ENCODE measurements around the gene POLH. TPM values are rescaled to one million over a fixed set of nuclear protein-coding genes. Genes with fewer than 3 reads are reported as not detected.
A peak's percentile ranks its signal among the peaks of the same experiment; 100 is the strongest.

The POLH gene
- total and polyA plus RNA-seq, 4 donors: 9.5 to 18.0 (median 11.9) TPM

- Histone ChIP-seq H3K27me3 (ENCODE audit: control insufficient read depth, insufficient read depth, low read length) (no peaks in the 10 kb centered on the region), H3K36me3 (ENCODE audit: control insufficient read depth, insufficient read depth, low read length) (peaks cover 11% of the 10 kb centered on the region), H3K4me1 (ENCODE audit: control insufficient read depth, insufficient read depth, low read length) (no peaks in the 10 kb centered on the region), H3K9me3 (ENCODE audit: control insufficient read depth, insufficient read depth, low read length) (no peaks in the 10 kb centered on the region), H3K27ac (ENCODE audit: low read depth, low read length) (no peak overlapping the region), H3K4me3 (ENCODE audit: low read depth, low read length) (no peak overlapping the region)
- WGBS (ENCODE audit: insufficient coverage): no CpG with 5 or more reads among the region's 1 CpG
- DNase-seq (ENCODE audit: low read depth in 4 of 6, low spot score in 6 of 6): no peak
Measured at GRCh38 chr6:43593938-43594337, 18.0 kb downstream of the POLH start.

- 100% methylated on average over 1 of the region's 2 CpGs for WGBS (ENCODE audit: insufficient coverage)
- no peak for DNase-seq (ENCODE audit: low read depth in 4 of 6, low spot score in 6 of 6)
- H3K36me3 ChIP-seq (ENCODE audit: control insufficient read depth, insufficient read depth, low read length): peaks cover 28% of the 10 kb centered on the region
- H3K9me3 ChIP-seq (ENCODE audit: control insufficient read depth, insufficient read depth, low read length): no peaks in the 10 kb centered on the region
- no peak overlapping the region for H3K4me3 ChIP-seq (ENCODE audit: low read depth, low read length)
- H3K4me1 ChIP-seq (ENCODE audit: control insufficient read depth, insufficient read depth, low read length): no peaks in the 10 kb centered on the region
- no peak overlapping the region for H3K27ac ChIP-seq (ENCODE audit: low read depth, low read length)
- no peaks in the 10 kb centered on the region for H3K27me3 ChIP-seq (ENCODE audit: control insufficient read depth, insufficient read depth, low read length)
Measured at GRCh38 chr6:43600595-43600994, 24.6 kb downstream of the POLH start.

GRCh38 chr6:43604174-43604573, 28.2 kb downstream of the POLH start:
- Histone ChIP-seq H3K27ac (ENCODE audit: low read depth, low read length) (no peak overlapping the region), H3K4me1 (ENCODE audit: control insufficient read depth, insufficient read depth, low read length) (no peaks in the 10 kb centered on the region), H3K27me3 (ENCODE audit: control insufficient read depth, insufficient read depth, low read length) (no peaks in the 10 kb centered on the region), H3K4me3 (ENCODE audit: low read depth, low read length) (no peak overlapping the region), H3K36me3 (ENCODE audit: control insufficient read depth, insufficient read depth, low read length) (peaks cover 29% of the 10 kb centered on the region), H3K9me3 (ENCODE audit: control insufficient read depth, insufficient read depth, low read length) (no peaks in the 10 kb centered on the region)
- DNase-seq (ENCODE audit: low read depth in 4 of 6, low spot score in 6 of 6): peak in 1 of 6 donors; percentile 14
- WGBS (ENCODE audit: insufficient coverage): no CpG with 5 or more reads among the region's 2 CpGs

GRCh38 chr6:43606019-43606418, 30.0 kb downstream of the POLH start:
- H3K27ac ChIP-seq (ENCODE audit: low read depth, low read length): no peak overlapping the region
- H3K9me3 ChIP-seq (ENCODE audit: control insufficient read depth, insufficient read depth, low read length): no peaks in the 10 kb centered on the region
- no peaks in the 10 kb centered on the region for H3K27me3 ChIP-seq (ENCODE audit: control insufficient read depth, insufficient read depth, low read length)
- no peak for DNase-seq (ENCODE audit: low read depth in 4 of 6, low spot score in 6 of 6)
- no peak overlapping the region for H3K4me3 ChIP-seq (ENCODE audit: low read depth, low read length)
- H3K36me3 ChIP-seq (ENCODE audit: control insufficient read depth, insufficient read depth, low read length): peaks cover 26% of the 10 kb centered on the region
- no CpG with 5 or more reads among the region's 2 CpGs for WGBS (ENCODE audit: insufficient coverage)
- H3K4me1 ChIP-seq (ENCODE audit: control insufficient read depth, insufficient read depth, low read length): no peaks in the 10 kb centered on the region

GRCh38 chr6:43608310-43608763, 32.4 kb downstream of the POLH start:
- H3K36me3 ChIP-seq (ENCODE audit: control insufficient read depth, insufficient read depth, low read length): peaks cover 21% of the 10 kb centered on the region
- 7% methylated on average over 5 of the region's 5 CpGs for WGBS (ENCODE audit: insufficient coverage)
- no peak overlapping the region for H3K27ac ChIP-seq (ENCODE audit: low read depth, low read length)
- no peaks in the 10 kb centered on the region for H3K4me1 ChIP-seq (ENCODE audit: control insufficient read depth, insufficient read depth, low read length)
- H3K4me3 ChIP-seq (ENCODE audit: low read depth, low read length): no peak overlapping the region
- H3K27me3 ChIP-seq (ENCODE audit: control insufficient read depth, insufficient read depth, low read length): no peaks in the 10 kb centered on the region
- peak; percentile 43 to 93 (median 66) for DNase-seq (ENCODE audit: low read depth in 4 of 6, low spot score in 6 of 6)
- no peaks in the 10 kb centered on the region for H3K9me3 ChIP-seq (ENCODE audit: control insufficient read depth, insufficient read depth, low read length)

GRCh38 chr6:43608807-43609206, 32.8 kb downstream of the POLH start:
- no peak for DNase-seq (ENCODE audit: low read depth in 4 of 6, low spot score in 6 of 6)
- Histone ChIP-seq H3K9me3 (ENCODE audit: control insufficient read depth, insufficient read depth, low read length) (no peaks in the 10 kb centered on the region), H3K27me3 (ENCODE audit: control insufficient read depth, insufficient read depth, low read length) (no peaks in the 10 kb centered on the region), H3K4me1 (ENCODE audit: control insufficient read depth, insufficient read depth, low read length) (no peaks in the 10 kb centered on the region), H3K27ac (ENCODE audit: low read depth, low read length) (no peak overlapping the region), H3K36me3 (ENCODE audit: control insufficient read depth, insufficient read depth, low read length) (peaks cover 26% of the 10 kb centered on the region), H3K4me3 (ENCODE audit: low read depth, low read length) (no peak overlapping the region)
- WGBS (ENCODE audit: insufficient coverage): no CpG with 5 or more reads among the region's 1 CpG

- no peaks in the 10 kb centered on the region for H3K27me3 ChIP-seq (ENCODE audit: control insufficient read depth, insufficient read depth, low read length)
- H3K4me1 ChIP-seq (ENCODE audit: control insufficient read depth, insufficient read depth, low read length): no peaks in the 10 kb centered on the region
- H3K36me3 ChIP-seq (ENCODE audit: control insufficient read depth, insufficient read depth, low read length): peaks cover 31% of the 10 kb centered on the region
- DNase-seq (ENCODE audit: low read depth in 4 of 6, low spot score in 6 of 6): no peak
- H3K27ac ChIP-seq (ENCODE audit: low read depth, low read length): no peak overlapping the region
- H3K4me3 ChIP-seq (ENCODE audit: low read depth, low read length): no peak overlapping the region
- no peaks in the 10 kb centered on the region for H3K9me3 ChIP-seq (ENCODE audit: control insufficient read depth, insufficient read depth, low read length)
- WGBS (ENCODE audit: insufficient coverage): no CpG with 5 or more reads among the region's 1 CpG
Measured at GRCh38 chr6:43609402-43609801, 33.4 kb downstream of the POLH start.

GRCh38 chr6:43610431-43610830, 34.4 kb downstream of the POLH start:
- no CpG with 5 or more reads among the region's 5 CpGs for WGBS (ENCODE audit: insufficient coverage)
- H3K9me3 ChIP-seq (ENCODE audit: control insufficient read depth, insufficient read depth, low read length): no peaks in the 10 kb centered on the region
- DNase-seq (ENCODE audit: low read depth in 4 of 6, low spot score in 6 of 6): no peak
- no peak overlapping the region for H3K27ac ChIP-seq (ENCODE audit: low read depth, low read length)
- no peak overlapping the region for H3K4me3 ChIP-seq (ENCODE audit: low read depth, low read length)
- peaks cover 35% of the 10 kb centered on the region for H3K36me3 ChIP-seq (ENCODE audit: control insufficient read depth, insufficient read depth, low read length)
- no peaks in the 10 kb centered on the region for H3K27me3 ChIP-seq (ENCODE audit: control insufficient read depth, insufficient read depth, low read length)
- H3K4me1 ChIP-seq (ENCODE audit: control insufficient read depth, insufficient read depth, low read length): no peaks in the 10 kb centered on the region

GRCh38 chr6:43613721-43614395, 37.9 kb downstream of the POLH start:
- Histone ChIP-seq H3K27ac (ENCODE audit: low read depth, low read length) (no peak overlapping the region), H3K36me3 (ENCODE audit: control insufficient read depth, insufficient read depth, low read length) (peaks cover 39% of the 10 kb centered on the region), H3K27me3 (ENCODE audit: control insufficient read depth, insufficient read depth, low read length) (no peaks in the 10 kb centered on the region), H3K4me3 (ENCODE audit: low read depth, low read length) (no peak overlapping the region), H3K9me3 (ENCODE audit: control insufficient read depth, insufficient read depth, low read length) (no peaks in the 10 kb centered on the region), H3K4me1 (ENCODE audit: control insufficient read depth, insufficient read depth, low read length) (no peaks in the 10 kb centered on the region)
- 96% methylated on average over 5 of the region's 6 CpGs for WGBS (ENCODE audit: insufficient coverage)
- DNase-seq (ENCODE audit: low read depth in 4 of 6, low spot score in 6 of 6): no peak

- H3K27me3 ChIP-seq (ENCODE audit: control insufficient read depth, insufficient read depth, low read length): no peaks in the 10 kb centered on the region
- no peaks in the 10 kb centered on the region for H3K9me3 ChIP-seq (ENCODE audit: control insufficient read depth, insufficient read depth, low read length)
- peaks cover 42% of the 10 kb centered on the region for H3K36me3 ChIP-seq (ENCODE audit: control insufficient read depth, insufficient read depth, low read length)
- 86% methylated on average over 1 of the region's 3 CpGs for WGBS (ENCODE audit: insufficient coverage)
- no peak overlapping the region for H3K27ac ChIP-seq (ENCODE audit: low read depth, low read length)
- no peak overlapping the region for H3K4me3 ChIP-seq (ENCODE audit: low read depth, low read length)
- DNase-seq (ENCODE audit: low read depth in 4 of 6, low spot score in 6 of 6): no peak
- H3K4me1 ChIP-seq (ENCODE audit: control insufficient read depth, insufficient read depth, low read length): no peaks in the 10 kb centered on the region
Measured at GRCh38 chr6:43614396-43614730, 38.4 kb downstream of the POLH start.

All from spinal cord (tissue), 10 donors.